HEK293 (cell line): ENCODE data around the gene RPP25L.

Experiments
- CTCF ChIA-PET: fragments of 350-600 bp; formaldehyde crosslinking; extraction: SDS; loops from one replicate; lab custom pipeline; 2021; ENCODE audit warnings: antibody characterized with exemption; lab: Yijun Ruan, JAX
- POLR2A ChIA-PET: fragments of 300-600 bp; formaldehyde crosslinking; extraction: SDS; loops from one replicate; lab custom pipeline; 2020; ENCODE audit warnings: antibody characterized with exemption, inconsistent platforms; lab: Yijun Ruan, JAX
- H3K27ac ChIP-seq: fragments of 200-500 bp; sonication (Bioruptor generic); 2 replicates; pipeline ENCODE4 v1.5.1; 2014; ENCODE audit warnings: low read depth, low read length, control low read depth, inconsistent platforms; ENCODE audit errors: extremely low read depth
- H3K36me3 ChIP-seq, 2 experiments: fragments of 200-500 bp in 1 of 2; sonication (Bioruptor generic) in 1 of 2; 1 replicate in 1 of 2; 2 replicates in 1 of 2; pipeline ENCODE4 v1.5.1; 2014 to 2017; ENCODE audit warnings: inconsistent platforms in 2 of 2, low read length in 2 of 2; ENCODE audit not compliant: control insufficient read depth in 2 of 2, insufficient read depth in 1 of 2
- H3K4me1 ChIP-seq: fragments of 200-500 bp; sonication (Bioruptor generic); 2 replicates; pipeline ENCODE4 v1.5.1; 2014; ENCODE audit warnings: mild to moderate bottlenecking, low read length, inconsistent platforms; ENCODE audit not compliant: control insufficient read depth, insufficient read depth
- H3K4me3 ChIP-seq: 2 replicates; pipeline ENCODE4 v1.5.1; 2011; ENCODE audit warnings: low read depth, mild to moderate bottlenecking, control low read depth, low read length, moderate library complexity
- H3K9me3 ChIP-seq: fragments of 200-500 bp; sonication (Bioruptor generic); 2 replicates; pipeline ENCODE4 v1.5.1; 2014; ENCODE audit warnings: low read depth, low read length, inconsistent platforms; ENCODE audit not compliant: control insufficient read depth, insufficient read depth
- BCL11A ChIP-seq: fragments of 450-650 bp; formaldehyde crosslinking; IDR thresholded peaks from 2 replicates; pipeline ENCODE4 v1.5.1; 2016; ENCODE audit warnings: low read depth, missing biosample characterization, missing genetic modification characterization
- FEZF1 ChIP-seq: fragments of 450-650 bp; formaldehyde crosslinking; IDR thresholded peaks from 2 replicates; pipeline ENCODE4 v1.5.1; 2016; ENCODE audit warnings: missing biosample characterization, missing genetic modification characterization
- TCF7L2 ChIP-seq: IDR thresholded peaks from 2 replicates; pipeline ENCODE4 v1.6.1; 2011; ENCODE audit warnings: low read depth, mild to moderate bottlenecking, inconsistent platforms, low read length, moderate library complexity, borderline replicate concordance
- ZBTB48 ChIP-seq: fragments of 450-650 bp; formaldehyde crosslinking; IDR thresholded peaks from 2 replicates; pipeline ENCODE4 v1.5.1; 2016; ENCODE audit warnings: missing biosample characterization, missing genetic modification characterization
- ZNF184 ChIP-seq: fragments of 450-650 bp; IDR thresholded peaks from 2 replicates; pipeline ENCODE4 v1.5.1; 2018; ENCODE audit warnings: missing biosample characterization, mild to moderate bottlenecking, missing genetic modification characterization
- ZSCAN30 ChIP-seq: fragments of 450-650 bp; IDR thresholded peaks from 2 replicates; pipeline ENCODE4 v1.5.1; 2018; ENCODE audit warnings: missing biosample characterization, mild to moderate bottlenecking, missing genetic modification characterization, moderate library complexity
- TF ChIP-seq, protein P1 (sequence below): fragments of 450-650 bp; formaldehyde crosslinking; conservative IDR thresholded peaks from 2 replicates; pipeline ENCODE4 v1.5.1; 2016; ENCODE audit warnings: low read depth, missing biosample characterization, missing genetic modification characterization
- TF ChIP-seq, protein P2 (sequence below): fragments of 450-650 bp; formaldehyde crosslinking; IDR thresholded peaks from 2 replicates; pipeline ENCODE4 v1.5.1; 2016; ENCODE audit warnings: missing biosample characterization, missing genetic modification characterization
- TF ChIP-seq, protein P3 (sequence below): fragments of 450-650 bp; formaldehyde crosslinking; IDR thresholded peaks from 2 replicates; pipeline ENCODE4 v1.5.1; 2017; ENCODE audit warnings: missing biosample characterization, missing genetic modification characterization
- TF ChIP-seq, protein P4 (sequence below): fragments of 450-650 bp; formaldehyde crosslinking; IDR thresholded peaks from 2 replicates; pipeline ENCODE4 v1.5.1; 2016; ENCODE audit warnings: missing biosample characterization, missing genetic modification characterization
- TF ChIP-seq, protein P5 (sequence below): fragments of 450-650 bp; formaldehyde crosslinking; IDR thresholded peaks from 2 replicates; pipeline ENCODE4 v1.5.1; 2016; ENCODE audit warnings: missing biosample characterization, missing genetic modification characterization
- TF ChIP-seq, protein P6 (sequence below): fragments of 450-650 bp; formaldehyde crosslinking; IDR thresholded peaks from 2 replicates; pipeline ENCODE4 v1.5.1; 2016; ENCODE audit warnings: missing biosample characterization, missing genetic modification characterization

RPP25L gene

DNA sequence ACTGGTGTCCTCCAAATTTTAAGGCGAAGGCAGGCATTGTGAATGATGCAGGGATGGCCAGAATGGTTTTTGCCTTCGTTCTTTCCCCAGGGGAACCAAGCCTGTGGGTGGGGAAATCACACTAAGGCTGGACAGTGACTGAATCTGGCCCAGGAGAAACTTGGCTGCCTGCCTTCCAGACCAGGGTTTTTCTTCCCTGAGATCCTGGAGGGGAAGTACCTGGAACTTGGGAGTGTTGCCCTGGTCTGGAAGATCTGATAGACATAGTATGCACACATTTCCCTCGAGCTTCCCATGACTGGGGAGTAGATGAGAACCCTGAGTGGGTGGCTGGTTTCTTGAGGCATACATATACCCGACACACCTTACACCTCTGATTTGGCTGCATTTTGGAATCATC lies 39.4 kb upstream of the RPP25L start:
- H3K9me3 ChIP-seq: no peaks in the 10 kb centered on the region
- peaks cover 6% of the 10 kb centered on the region for H3K4me1 ChIP-seq
- TF ChIP-seq, protein P1, sequence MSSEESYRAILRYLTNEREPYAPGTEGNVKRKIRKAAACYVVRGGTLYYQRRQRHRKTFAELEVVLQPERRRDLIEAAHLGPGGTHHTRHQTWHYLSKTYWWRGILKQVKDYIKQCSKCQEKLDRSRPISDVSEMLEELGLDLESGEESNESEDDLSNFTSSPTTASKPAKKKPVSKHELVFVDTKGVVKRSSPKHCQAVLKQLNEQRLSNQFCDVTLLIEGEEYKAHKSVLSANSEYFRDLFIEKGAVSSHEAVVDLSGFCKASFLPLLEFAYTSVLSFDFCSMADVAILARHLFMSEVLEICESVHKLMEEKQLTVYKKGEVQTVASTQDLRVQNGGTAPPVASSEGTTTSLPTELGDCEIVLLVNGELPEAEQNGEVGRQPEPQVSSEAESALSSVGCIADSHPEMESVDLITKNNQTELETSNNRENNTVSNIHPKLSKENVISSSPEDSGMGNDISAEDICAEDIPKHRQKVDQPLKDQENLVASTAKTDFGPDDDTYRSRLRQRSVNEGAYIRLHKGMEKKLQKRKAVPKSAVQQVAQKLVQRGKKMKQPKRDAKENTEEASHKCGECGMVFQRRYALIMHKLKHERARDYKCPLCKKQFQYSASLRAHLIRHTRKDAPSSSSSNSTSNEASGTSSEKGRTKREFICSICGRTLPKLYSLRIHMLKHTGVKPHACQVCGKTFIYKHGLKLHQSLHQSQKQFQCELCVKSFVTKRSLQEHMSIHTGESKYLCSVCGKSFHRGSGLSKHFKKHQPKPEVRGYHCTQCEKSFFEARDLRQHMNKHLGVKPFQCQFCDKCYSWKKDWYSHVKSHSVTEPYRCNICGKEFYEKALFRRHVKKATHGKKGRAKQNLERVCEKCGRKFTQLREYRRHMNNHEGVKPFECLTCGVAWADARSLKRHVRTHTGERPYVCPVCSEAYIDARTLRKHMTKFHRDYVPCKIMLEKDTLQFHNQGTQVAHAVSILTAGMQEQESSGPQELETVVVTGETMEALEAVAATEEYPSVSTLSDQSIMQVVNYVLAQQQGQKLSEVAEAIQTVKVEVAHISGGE (tag by site-specific recombination): no peak
- TF ChIP-seq, protein P2, sequence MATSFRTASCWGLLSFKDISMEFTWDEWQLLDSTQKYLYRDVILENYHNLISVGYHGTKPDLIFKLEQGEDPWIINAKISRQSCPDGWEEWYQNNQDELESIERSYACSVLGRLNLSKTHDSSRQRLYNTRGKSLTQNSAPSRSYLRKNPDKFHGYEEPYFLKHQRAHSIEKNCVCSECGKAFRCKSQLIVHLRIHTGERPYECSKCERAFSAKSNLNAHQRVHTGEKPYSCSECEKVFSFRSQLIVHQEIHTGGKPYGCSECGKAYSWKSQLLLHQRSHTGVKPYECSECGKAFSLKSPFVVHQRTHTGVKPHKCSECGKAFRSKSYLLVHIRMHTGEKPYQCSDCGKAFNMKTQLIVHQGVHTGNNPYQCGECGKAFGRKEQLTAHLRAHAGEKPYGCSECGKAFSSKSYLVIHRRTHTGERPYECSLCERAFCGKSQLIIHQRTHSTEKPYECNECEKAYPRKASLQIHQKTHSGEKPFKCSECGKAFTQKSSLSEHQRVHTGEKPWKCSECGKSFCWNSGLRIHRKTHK (tag by site-specific recombination): no peak
- TF ChIP-seq, protein P3, sequence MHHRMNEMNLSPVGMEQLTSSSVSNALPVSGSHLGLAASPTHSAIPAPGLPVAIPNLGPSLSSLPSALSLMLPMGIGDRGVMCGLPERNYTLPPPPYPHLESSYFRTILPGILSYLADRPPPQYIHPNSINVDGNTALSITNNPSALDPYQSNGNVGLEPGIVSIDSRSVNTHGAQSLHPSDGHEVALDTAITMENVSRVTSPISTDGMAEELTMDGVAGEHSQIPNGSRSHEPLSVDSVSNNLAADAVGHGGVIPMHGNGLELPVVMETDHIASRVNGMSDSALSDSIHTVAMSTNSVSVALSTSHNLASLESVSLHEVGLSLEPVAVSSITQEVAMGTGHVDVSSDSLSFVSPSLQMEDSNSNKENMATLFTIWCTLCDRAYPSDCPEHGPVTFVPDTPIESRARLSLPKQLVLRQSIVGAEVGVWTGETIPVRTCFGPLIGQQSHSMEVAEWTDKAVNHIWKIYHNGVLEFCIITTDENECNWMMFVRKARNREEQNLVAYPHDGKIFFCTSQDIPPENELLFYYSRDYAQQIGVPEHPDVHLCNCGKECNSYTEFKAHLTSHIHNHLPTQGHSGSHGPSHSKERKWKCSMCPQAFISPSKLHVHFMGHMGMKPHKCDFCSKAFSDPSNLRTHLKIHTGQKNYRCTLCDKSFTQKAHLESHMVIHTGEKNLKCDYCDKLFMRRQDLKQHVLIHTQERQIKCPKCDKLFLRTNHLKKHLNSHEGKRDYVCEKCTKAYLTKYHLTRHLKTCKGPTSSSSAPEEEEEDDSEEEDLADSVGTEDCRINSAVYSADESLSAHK (tag by site-specific recombination): no peak
- no peak for TF ChIP-seq BCL11A
- TF ChIP-seq, protein P4, sequence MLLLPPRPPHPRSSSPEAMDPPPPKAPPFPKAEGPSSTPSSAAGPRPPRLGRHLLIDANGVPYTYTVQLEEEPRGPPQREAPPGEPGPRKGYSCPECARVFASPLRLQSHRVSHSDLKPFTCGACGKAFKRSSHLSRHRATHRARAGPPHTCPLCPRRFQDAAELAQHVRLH (tag by site-specific recombination): no peak
- TF ChIP-seq ZNF184 (tag by site-specific recombination): no peak
- TF ChIP-seq TCF7L2: no peak
- no peak for TF ChIP-seq FEZF1
- POLR2A ChIA-PET: interaction anchor here (0.8 to 2.8 kb wide), 7 partner anchors 9 to 31 kb away, joined by 3 to 21 read pairs (median 5); partner anchors contain the start of genes DCTN3 and SIGMAR1
- no peak overlapping the region for H3K4me3 ChIP-seq
- CTCF ChIA-PET: interaction anchor here (0.6 to 13.3 kb wide), 4 partner anchors 16 to 865 kb away, joined by 3 to 125 read pairs (median 4); partner anchors contain the start of gene SIGMAR1
- H3K27ac ChIP-seq: no peak overlapping the region
- peaks cover 0 to 40% of the 10 kb centered on the region in 2 experiments; a peak in 2 of 3 replicates for H3K36me3 ChIP-seq

DNA sequence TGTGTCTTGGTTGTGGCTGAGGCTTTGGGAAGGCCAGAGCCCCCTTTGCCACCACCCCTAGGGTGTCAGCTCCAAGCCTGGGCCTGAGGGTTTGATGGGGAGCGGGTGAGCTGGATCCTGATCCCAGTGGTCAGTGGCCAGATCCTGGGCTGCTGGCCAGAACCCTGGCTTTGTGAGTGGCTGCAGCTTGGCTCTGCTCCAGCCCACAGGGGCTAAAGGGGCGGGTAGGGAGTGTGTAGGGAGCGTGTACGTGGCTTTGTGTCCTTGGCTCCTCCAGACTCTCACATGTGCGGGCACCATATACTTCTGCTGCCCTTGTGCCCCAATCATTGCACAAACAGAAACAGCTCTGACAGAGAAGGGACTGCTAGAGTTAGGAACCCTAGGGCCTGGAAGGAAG lies 38.9 kb upstream of the RPP25L start:
- peaks cover 0 to 40% of the 10 kb centered on the region in 2 experiments; a peak in 2 of 3 replicates for H3K36me3 ChIP-seq
- POLR2A ChIA-PET: interaction anchor here (0.8 to 2.4 kb wide), 5 partner anchors 10 to 31 kb away, joined by 3 to 10 read pairs (median 4); partner anchors contain the start of genes DCTN3 and SIGMAR1
- CTCF ChIA-PET: interaction anchor here (0.6 to 13.3 kb wide), 3 partner anchors 15 to 866 kb away, joined by 3 to 125 read pairs (median 3); partner anchors contain the start of gene SIGMAR1
- H3K4me1 ChIP-seq: peaks cover 6% of the 10 kb centered on the region
- TF ChIP-seq, protein P5, sequence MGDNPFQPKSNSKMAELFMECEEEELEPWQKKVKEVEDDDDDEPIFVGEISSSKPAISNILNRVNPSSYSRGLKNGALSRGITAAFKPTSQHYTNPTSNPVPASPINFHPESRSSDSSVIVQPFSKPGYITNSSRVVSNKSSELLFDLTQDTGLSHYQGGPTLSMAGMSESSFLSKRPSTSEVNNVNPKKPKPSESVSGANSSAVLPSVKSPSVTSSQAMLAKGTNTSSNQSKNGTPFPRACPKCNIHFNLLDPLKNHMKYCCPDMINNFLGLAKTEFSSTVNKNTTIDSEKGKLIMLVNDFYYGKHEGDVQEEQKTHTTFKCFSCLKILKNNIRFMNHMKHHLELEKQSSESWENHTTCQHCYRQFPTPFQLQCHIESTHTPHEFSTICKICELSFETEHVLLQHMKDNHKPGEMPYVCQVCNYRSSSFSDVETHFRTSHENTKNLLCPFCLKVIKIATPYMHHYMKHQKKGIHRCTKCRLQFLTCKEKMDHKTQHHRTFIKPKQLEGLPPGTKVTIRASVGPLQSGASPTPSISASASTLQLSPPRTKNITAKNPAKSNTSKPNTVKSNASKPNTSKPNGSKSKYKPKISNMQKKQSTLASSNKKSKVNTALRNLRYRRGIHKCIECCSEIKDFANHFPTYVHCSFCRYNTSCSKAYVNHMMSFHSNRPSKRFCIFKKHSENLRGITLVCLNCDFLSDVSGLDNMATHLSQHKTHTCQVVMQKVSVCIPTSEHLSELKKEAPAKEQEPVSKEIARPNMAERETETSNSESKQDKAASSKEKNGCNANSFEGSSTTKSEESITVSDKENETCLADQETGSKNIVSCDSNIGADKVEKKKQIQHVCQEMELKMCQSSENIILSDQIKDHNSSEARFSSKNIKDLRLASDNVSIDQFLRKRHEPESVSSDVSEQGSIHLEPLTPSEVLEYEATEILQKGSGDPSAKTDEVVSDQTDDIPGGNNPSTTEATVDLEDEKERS (tag by site-specific recombination): no peak
- TF ChIP-seq ZBTB48 (tag by site-specific recombination) (peak; percentile 45; the same call in 1 of the 2 replicates), ZSCAN30 (tag by site-specific recombination) (no peak)
- TF ChIP-seq, protein P6, sequence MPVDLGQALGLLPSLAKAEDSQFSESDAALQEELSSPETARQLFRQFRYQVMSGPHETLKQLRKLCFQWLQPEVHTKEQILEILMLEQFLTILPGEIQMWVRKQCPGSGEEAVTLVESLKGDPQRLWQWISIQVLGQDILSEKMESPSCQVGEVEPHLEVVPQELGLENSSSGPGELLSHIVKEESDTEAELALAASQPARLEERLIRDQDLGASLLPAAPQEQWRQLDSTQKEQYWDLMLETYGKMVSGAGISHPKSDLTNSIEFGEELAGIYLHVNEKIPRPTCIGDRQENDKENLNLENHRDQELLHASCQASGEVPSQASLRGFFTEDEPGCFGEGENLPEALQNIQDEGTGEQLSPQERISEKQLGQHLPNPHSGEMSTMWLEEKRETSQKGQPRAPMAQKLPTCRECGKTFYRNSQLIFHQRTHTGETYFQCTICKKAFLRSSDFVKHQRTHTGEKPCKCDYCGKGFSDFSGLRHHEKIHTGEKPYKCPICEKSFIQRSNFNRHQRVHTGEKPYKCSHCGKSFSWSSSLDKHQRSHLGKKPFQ (tag by site-specific recombination): no peak
- no peak overlapping the region for H3K27ac ChIP-seq
- H3K9me3 ChIP-seq: no peaks in the 10 kb centered on the region
- no peak overlapping the region for H3K4me3 ChIP-seq
